D721Med (cell line): ENCODE results near the gene GOLGA8A.
"Not testable (repeated sequence)": the region's sequence is repeated elsewhere in the genome, so short reads cannot be mapped to it uniquely, and the experiment has no call there.

ENCODE experiments used
- DNase-seq: peaks from one replicate; pipeline ENCODE4 v3.0.0; 2011; ENCODE audit warnings: low spot score; ENCODE audit not compliant: insufficient read length
- FAIRE-seq: peaks from 2 replicates; lab custom pipeline; 2011; peaks lifted over from hg19 to GRCh38; lab: Jason Lieb, UNC
- TF ChIP-seq, protein P1 (sequence below): IDR thresholded peaks from 2 replicates; pipeline ENCODE4 v1.5.1; 2012; ENCODE audit warnings: mild to moderate bottlenecking, control low read depth; ENCODE audit not compliant: insufficient read depth; ENCODE audit errors: missing control alignments

GOLGA8A gene

DNA sequence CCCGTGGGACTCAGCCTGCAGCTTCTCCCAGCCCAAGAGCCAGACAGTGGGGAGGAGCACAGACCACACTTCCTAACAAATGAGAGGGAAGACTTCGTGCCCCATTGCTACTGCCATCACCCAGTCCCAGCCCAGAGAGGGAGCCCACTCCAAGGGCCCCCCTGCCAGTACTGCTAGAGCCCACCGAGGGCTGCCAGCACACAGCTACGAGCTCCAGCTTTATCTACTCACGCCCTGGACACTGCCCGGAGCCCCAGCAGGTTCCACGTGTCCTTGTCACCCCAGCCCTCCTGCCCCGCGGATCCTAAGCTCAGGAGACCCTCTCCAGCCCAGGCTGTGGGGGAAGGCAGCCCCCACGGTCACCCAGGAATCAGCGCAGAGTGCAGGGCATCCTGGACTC, 1.9 kb downstream of the GOLGA8A start:
- DNase-seq (no peak), FAIRE-seq (no peak)
- TF ChIP-seq, protein P1, sequence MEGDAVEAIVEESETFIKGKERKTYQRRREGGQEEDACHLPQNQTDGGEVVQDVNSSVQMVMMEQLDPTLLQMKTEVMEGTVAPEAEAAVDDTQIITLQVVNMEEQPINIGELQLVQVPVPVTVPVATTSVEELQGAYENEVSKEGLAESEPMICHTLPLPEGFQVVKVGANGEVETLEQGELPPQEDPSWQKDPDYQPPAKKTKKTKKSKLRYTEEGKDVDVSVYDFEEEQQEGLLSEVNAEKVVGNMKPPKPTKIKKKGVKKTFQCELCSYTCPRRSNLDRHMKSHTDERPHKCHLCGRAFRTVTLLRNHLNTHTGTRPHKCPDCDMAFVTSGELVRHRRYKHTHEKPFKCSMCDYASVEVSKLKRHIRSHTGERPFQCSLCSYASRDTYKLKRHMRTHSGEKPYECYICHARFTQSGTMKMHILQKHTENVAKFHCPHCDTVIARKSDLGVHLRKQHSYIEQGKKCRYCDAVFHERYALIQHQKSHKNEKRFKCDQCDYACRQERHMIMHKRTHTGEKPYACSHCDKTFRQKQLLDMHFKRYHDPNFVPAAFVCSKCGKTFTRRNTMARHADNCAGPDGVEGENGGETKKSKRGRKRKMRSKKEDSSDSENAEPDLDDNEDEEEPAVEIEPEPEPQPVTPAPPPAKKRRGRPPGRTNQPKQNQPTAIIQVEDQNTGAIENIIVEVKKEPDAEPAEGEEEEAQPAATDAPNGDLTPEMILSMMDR: no peak

DNA sequence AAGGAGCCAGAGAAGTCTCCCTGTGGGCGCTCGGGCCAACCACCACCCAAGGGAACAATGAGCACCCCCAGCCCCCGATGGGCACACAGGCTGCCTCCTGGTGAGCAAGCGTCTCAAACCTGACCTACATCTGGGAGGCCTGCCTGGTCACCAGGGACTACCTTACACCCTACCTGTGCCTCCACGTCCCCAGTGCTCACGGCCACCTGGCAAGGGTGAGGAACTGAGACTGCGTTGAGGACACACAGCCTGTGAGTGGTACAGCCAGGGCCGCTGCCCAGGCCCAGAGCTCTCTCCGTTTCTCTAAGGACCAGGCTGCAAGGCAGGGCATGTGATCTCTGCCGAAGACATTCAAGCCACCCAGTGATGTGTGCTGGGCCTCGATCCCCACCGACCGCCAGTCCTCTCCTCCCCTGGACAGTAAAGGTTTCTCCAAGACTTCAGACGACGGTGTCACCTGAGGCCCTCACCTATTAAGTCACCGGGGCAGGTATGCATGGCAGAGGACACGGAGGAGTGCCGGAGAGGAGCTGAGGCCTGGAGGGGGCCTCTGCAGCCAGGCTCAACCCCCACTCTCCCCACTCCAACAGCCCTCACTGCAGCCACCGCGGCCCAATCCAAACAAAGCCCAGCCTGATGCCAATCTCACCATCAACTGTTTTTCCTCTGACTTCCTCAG, 2.8 kb downstream of the GOLGA8A start:
- FAIRE-seq (no peak), DNase-seq (no peak)
- TF ChIP-seq, protein P1: no peak

DNA sequence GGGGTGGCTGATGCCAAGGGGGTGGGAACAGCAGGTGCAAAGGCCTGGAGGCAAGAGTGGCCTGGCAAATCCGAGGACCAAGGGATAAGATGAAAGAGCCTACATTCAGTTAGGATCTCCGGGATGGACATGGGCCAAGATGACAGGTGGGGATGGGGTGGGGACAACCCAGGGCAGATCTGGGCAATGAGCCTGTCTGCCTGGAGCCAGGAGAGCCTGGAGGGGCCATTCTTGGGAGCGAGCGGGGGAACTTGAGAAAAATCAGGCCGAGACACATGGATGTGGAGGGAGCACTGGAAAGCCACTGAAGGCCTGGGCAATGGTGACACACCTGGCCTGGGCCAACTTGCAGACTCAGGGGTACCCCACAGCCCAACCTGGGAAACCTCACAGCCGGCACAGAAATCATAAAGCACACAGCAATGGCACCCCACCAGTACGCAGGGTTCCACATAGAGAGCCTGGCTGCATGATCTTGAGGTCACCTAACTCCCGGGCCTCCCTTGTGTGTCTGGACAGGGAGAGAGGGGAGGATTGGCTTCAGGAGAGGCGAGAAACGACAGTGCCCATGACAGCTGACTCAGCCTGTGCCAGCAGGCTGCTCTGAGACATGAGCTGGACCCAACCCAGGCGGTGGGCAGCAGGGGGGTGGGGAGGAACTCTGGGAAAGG, 3.5 kb downstream of the GOLGA8A start:
- FAIRE-seq, DNase-seq: not testable (repeated sequence)

DNA sequence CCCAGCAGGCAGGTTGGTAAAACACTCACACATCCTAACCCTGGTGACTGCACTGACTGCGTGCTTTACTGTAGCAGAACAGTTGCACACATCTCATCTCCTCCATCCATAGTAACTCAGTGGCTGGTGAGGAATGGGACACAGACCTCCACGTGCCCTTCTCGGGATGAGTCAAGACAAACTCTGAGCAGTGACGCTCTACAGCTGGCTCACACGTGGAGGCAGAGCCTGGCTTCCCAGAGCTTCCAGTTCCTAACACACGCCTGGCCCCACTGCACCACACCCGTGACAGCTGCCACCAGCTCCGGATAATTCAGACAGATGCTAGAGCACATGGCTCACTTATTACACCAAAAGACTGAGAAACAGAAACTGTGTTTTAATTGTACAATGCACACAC, 7.0 kb downstream of the GOLGA8A start:
- not testable (repeated sequence) for DNase-seq, FAIRE-seq

DNA sequence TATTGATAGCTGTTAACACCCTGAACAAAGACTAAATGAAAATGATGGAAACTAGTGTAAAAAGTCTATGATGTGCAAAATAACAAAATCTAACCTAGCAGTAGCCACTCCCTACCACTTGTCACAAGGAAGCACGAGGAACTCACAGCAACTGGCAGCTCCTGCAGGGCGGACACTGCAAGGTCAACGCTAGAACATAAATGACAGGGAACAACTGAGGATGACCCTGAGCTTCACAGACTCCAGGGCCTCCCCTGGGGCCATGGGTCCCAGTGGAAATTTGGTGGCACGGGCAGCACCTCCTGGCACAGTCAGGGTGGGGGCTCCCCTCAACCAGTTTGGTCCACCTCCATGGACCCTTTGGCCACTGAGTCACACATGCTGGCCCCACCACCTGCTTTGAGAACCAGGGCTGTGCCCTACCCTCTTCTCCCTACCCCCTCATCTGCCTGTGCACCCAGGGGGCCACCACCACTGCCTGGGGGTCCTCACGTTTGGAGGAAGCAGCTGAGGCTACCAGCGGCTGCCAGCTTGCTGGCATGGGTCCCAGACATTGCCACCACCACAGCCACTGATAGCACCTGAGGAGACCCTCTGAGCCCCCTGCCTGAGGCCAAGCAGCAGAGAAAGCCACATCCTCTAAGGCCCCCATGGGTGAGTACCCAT, 14.1 kb downstream of the GOLGA8A start:
- FAIRE-seq: not testable (repeated sequence)

DNA sequence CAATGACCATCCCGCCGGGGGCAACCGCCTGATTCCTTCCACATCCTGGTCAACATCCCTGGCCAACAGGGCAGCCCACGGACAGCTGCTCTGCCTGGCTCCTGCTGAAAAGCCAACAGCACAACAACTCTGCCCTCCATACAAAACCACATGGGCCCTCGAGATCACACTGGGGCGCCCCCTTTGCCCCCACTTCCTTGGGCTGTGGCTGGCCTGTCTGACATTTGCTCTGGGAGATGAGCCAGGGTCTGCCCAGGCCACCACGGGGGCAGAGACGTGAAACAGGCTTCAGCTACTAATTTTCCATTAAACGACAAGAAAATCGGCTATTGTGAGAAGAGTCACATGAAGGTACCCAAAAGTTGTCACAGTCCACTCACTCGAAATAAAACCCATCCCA, 16.7 kb downstream of the GOLGA8A start:
- FAIRE-seq, DNase-seq: not testable (repeated sequence)

More for the DNA sequence above, 14.1 kb downstream of the GOLGA8A start:
- not testable (repeated sequence) for DNase-seq

DNA sequence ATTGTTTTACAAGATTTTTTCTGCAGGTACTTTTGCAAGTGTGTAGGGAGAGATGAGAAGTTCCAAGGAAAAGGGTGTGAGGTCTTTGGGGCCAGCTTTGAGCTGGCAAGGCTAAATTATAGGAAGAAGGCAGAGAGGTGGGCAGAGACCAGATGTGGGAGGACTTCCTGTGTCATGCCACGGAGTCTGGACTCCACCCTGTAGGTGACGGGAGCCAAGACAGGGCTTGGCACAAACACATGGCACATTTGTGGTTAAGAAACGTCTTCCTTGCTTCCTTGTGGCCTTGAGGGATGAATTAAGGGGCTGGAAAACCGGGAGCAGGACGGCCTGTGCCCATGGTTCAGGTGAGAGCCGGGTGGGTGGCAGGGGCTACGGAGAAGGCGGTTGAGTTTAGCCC, 19.2 kb downstream of the GOLGA8A start:
- DNase-seq, FAIRE-seq: not testable (repeated sequence)

DNA sequence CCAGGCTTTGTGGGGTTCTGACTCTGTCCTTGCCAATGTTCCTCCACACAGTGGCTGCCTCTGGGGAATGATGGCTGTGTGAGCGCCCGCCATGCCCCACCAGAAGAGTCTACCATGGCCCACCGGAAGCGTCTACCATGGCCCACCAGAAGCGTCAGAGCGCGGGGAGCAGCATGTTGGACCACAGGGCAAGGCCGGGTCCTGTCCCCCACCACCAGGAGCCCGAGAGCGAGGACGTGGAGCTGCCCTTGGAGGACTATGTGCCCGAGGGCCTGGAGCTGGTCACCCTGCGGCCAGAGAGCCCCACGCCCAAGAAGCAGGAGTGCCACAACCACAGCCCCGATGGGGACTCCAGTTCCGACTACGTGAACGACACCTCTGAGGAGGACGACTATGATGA, 28.1 kb downstream of the GOLGA8A start:
- FAIRE-seq: not testable (repeated sequence)

DNA sequence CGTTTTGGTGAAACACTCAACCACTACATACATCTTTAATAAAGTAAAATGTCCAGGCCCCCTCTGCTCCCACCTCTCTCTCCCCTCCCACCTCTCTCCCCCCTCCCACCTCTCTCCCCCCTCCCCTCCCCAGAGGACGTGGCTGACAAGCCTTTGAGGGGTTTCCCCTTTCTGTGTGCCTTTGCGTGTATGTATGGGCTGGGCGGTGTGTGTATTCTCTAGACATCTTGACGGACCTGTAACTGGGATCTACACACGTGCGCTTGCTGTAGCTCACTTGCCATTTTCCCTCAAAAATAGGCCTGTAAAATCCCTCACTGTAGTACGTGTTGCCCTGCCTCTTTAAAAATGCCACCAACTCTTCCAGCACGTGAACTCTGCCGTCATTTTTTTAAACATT, 28.6 kb downstream of the GOLGA8A start:
- not testable (repeated sequence) for DNase-seq, FAIRE-seq

More for the DNA sequence above, 28.1 kb downstream of the GOLGA8A start:
- not testable (repeated sequence) for DNase-seq

DNA sequence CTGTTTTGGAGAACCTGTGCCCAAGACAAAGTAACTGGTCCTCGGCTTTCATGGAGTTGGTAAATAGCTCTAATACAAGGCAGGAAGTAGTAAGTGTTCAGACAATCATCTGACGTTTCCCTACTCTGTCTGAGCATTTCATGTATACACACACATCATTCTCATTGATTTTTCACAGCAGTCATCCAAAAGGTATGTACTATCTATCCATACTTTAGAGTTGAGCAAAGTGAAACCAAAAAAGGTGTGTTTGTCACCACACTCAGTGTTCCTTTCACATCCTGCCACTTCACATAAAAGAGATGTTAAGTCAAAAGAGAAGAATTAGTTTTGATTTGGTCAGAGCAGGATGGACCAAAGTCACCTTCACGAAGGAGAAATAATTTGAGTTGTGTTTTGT, 33.7 kb downstream of the GOLGA8A start:
- FAIRE-seq, DNase-seq: not testable (repeated sequence)

DNA sequence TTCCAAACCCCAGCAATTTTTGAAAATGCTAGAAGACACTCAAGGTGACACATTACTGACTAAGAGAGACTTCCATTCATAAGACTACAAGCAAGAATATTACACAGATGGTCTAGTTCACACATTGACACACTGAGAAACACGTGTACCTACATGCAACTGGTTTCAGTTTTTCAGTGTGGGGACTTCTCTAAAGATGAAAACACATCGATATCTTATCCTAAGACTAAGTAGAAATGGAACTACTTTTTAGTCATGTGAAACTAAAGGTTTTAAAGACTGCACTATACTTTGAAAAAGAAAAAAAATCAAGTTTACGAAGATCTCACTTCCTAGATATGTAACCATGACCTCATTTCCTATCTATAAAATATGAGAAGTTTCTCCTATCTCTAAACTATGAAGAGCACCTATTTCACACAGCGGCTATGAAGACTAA, 34.4 kb downstream of the GOLGA8A start:
- FAIRE-seq, DNase-seq: not testable (repeated sequence)

DNA sequence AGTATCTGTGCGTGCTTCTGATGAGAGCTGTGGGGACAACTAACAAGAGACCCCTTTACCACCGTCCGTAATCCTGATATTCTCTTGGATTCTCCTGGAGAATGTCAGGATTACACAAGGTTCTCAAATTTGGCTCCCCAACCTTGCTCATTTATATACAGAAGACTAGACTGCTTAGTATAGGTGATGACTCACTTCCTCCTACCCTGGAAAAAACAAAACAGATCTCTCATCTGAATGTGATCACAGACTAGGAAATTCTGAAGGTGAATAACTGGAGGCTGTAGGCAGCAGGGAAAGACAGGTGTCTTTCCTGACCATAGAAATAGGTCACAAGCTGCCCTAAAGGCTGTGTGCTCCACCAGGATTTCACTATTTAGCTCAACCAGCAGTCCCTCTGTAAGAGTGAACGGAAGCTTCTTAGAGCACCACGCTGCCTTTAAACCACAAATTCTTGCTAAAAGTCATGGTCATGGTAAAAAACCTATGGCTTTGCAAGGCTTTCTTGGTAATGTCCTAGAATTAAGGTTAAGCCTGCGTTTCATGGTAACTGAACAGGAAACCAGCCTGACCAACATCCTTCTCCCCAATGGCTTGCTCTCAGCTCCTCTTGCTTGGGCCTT, 39.9 kb downstream of the GOLGA8A start:
- not testable (repeated sequence) for FAIRE-seq, DNase-seq

DNA sequence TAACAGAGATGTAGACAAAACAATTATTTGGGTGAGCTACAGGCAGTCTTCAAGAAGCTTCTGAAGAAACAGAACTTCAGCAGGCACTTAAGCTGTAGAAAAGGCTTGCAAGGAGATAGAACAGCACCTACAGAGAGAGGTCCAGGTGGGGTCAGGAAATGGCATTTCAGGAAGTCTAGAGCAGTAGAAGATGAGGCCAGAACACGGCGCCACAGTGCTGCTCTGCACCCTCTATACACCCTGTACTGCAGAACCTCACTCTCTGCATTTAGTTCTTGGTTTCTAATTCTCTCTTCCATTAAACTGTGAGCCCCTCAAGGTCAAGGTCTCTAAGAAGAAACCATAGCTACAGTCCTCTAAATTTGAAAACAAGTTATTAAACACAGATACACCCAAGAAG, 44.6 kb downstream of the GOLGA8A start:
- not testable (repeated sequence) for FAIRE-seq, DNase-seq

DNA sequence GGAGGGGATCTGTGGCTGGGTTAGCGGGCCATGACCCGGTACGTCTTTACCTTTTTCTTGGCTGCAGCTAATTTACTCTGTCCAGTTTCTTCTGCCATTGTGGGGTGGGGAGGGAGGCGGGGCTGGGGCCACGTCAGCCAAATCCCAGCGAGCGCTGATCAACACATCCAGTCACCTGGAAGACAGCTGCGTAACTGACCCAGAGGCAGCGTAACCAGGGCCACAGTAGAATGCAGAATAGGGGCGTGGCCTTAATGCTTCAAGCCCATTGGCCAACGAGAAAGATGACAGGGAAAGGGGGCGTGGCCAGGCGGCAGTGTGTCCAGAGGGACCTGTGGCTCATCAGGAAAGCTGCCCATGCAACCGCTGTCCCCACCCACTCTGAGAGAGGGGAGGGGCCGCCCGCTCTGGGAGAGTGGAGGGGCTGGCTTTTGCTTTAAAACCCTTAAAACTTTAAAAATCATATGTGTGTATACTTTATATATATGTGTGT, 48.0 kb downstream of the GOLGA8A start:
- DNase-seq, FAIRE-seq: not testable (repeated sequence)
